Measurements from ENCODE around the gene CCR6.

GRCh38 chr6:167137081-167137480 is 14.2 kb downstream of the CCR6 start:
- TF ChIP-seq EP300 (IDR thresholded peaks at IDR 0.05) = no peak
- TF ChIP-seq CTCF (IDR thresholded peaks at IDR 0.05) = no peak
- TF ChIP-seq POLR2A (IDR thresholded peaks at IDR 0.05) = no peak

Data from tibial nerve (tissue), 4 donors.